T-helper 2 cell treated with Interferon-gamma antibody and Interleukin-4, amounts not matched to agents 5 μg/mL and 100 μg/mL, for 36 hours (primary cell): Measurements from ENCODE around the gene TPRN.

Source experiments
- DNase-seq: peaks from one replicate; pipeline ENCODE4 v3.0.0; 2021; ENCODE audit warnings: low spot score
- H3K27ac Mint-ChIP-seq: one replicate; pipeline ENCODE4 v1.8.0; 2021; ENCODE audit warnings: mild to moderate bottlenecking, mixed read lengths
- H3K27me3 Mint-ChIP-seq: one replicate; pipeline ENCODE4 v1.8.0; 2021; ENCODE audit warnings: low read depth, mixed read lengths
- H3K36me3 Mint-ChIP-seq: one replicate; pipeline ENCODE4 v1.8.0; 2021; ENCODE audit warnings: low read depth, mixed read lengths
- H3K4me1 Mint-ChIP-seq: one replicate; pipeline ENCODE4 v1.8.0; 2021; ENCODE audit warnings: low read depth, mixed read lengths
- H3K4me3 Mint-ChIP-seq: one replicate; pipeline ENCODE4 v1.8.0; 2022; ENCODE audit warnings: mild to moderate bottlenecking, moderate library complexity, mixed read lengths
- H3K9me3 Mint-ChIP-seq: one replicate; pipeline ENCODE4 v1.8.0; 2021; ENCODE audit warnings: mixed read lengths

Gene TPRN

DNA sequence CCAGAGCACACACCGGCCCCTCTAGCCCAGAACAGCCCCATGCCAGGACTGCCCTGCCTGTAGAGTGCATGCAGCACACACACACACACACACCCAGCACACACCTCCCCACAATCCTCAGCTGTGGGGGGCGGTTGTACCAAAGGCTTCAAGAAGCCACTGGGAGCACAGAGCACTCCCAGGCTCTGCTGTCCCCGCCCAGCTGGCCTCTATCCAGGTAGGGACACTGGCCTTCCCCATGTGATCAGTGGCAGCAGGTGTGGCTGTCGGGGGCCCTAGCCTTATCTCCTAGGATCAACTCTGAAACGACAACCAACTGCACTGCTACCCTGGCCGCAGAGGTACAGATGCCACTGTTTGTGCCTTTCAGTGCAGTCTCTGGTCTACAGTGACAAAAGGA lies 14.2 kb downstream of the TPRN start:
- no peaks in the 10 kb centered on the region for H3K9me3 Mint-ChIP-seq
- peaks cover 14% of the 10 kb centered on the region for H3K4me1 Mint-ChIP-seq

DNA sequence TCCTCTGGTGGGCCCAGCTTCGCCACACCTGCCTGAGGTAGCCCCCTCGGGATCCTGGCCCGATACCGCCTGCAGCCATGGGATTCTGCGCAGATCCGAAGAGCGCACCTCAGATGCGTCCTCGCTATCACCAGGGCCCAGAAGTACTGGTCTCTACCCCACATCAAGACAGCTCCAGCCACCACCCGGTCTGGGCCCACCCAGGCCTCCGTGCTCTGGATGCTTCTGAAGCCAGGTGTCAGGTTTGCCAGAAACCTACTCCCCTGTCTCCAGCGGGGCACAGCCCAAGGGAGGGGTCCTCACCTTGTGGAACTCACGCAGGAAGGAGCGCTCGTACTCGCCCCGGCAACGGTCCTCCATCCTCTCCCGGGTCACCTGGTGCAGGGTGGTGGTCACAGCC lies 14.6 kb downstream of the TPRN start:
- Mint-ChIP-seq H3K27ac (no peak overlapping the region), H3K27me3 (no peaks in the 10 kb centered on the region), H3K4me1 (peaks cover 14% of the 10 kb centered on the region), H3K4me3 (no peak overlapping the region), H3K36me3 (peaks cover 30% of the 10 kb centered on the region), H3K9me3 (no peaks in the 10 kb centered on the region)
- no peak for DNase-seq

More for the DNA sequence above, 14.2 kb downstream of the TPRN start:
- no peaks in the 10 kb centered on the region for H3K27me3 Mint-ChIP-seq
- H3K4me3 Mint-ChIP-seq = peak overlapping the region; percentile 93
- peak overlapping the region; percentile 39 for H3K27ac Mint-ChIP-seq
- peaks cover 35% of the 10 kb centered on the region for H3K36me3 Mint-ChIP-seq
- DNase-seq = no peak

DNA sequence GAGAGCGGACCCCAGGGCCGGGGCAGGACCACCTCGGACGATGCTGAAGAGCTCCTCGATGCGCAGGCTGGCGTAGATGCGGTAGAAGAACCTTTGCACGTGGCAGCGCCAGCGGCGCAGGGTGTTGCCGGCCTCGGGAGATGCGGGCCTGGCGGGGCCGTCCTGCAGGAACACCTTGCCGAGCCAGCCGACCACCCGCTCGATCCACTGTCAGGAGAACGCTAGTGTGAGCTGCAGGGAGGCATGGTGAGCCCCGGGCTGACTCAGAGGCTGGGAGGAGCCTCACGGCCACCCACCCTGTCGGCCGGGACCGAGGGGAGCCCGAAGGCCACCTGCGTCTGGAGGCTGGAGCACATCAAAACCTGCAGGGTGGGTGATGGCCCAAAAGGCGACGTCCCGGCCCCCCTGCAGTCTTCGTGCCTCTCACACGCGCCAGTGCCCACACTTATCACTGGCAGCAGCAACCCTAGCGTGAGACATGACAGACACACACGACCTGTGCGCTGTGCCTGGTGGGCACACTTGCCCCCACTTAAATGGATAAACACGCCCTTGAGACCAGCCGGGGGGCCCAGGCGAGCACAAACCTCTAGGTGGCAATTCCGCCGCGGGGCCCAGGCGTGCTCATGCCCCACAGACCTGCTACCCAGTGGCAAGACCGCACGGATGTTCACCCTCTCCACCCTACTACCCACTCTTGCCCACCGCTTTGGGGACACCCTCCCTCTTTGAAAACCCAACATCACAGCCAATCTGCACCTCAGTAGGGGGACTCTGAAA lies 15.5 kb downstream of the TPRN start:
- Mint-ChIP-seq H3K4me1 (peaks cover 13% of the 10 kb centered on the region), H3K27ac (no peak overlapping the region), H3K27me3 (no peaks in the 10 kb centered on the region), H3K9me3 (no peaks in the 10 kb centered on the region), H3K36me3 (peaks cover 25% of the 10 kb centered on the region), H3K4me3 (no peak overlapping the region)
- no peak for DNase-seq

DNA sequence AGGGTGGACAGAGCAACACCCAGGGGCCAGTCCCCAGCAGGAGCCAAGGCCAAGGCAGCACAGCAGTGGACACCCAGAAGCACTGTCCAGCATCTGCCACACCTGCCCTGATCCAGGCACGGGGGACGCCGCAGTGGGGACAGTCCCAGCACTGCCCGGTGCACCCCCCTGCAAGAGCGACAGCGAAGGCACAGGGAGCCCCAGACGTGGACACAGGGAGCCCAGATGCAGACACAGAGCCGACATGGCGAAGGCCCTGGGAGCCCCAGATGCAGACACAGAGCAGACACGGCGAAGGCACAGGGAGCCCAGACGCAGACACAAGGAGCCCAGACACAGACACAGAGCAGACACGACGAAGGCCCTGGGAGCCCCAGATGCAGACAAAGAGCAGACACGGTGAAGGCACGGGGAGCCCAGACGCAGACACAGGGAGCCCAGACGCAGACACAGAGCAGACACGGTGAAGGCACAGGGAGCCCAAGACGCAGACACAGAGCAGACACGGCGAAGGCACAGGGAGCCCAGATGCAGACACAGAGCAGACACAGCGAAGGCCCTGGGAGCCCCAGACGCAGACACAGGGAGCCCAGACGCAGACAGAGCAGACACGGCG lies 16.5 kb downstream of the TPRN start:
- no peak for DNase-seq
- H3K4me1 Mint-ChIP-seq = peaks cover 10% of the 10 kb centered on the region
- H3K4me3 Mint-ChIP-seq = no peak overlapping the region
- no peaks in the 10 kb centered on the region for H3K27me3 Mint-ChIP-seq
- H3K9me3 Mint-ChIP-seq = no peaks in the 10 kb centered on the region
- no peak overlapping the region for H3K27ac Mint-ChIP-seq
- peaks cover 23% of the 10 kb centered on the region for H3K36me3 Mint-ChIP-seq

- H3K36me3 Mint-ChIP-seq = peaks cover 21% of the 10 kb centered on the region
- H3K27me3 Mint-ChIP-seq = no peaks in the 10 kb centered on the region
- H3K4me3 Mint-ChIP-seq = no peak overlapping the region
- DNase-seq = no peak
- H3K9me3 Mint-ChIP-seq = no peaks in the 10 kb centered on the region
- H3K4me1 Mint-ChIP-seq = peaks cover 10% of the 10 kb centered on the region
- no peak overlapping the region for H3K27ac Mint-ChIP-seq
Observed at GRCh38 chr9:137182836-137183235, 17.7 kb downstream of the TPRN start.

- Mint-ChIP-seq H3K4me3 (no peak overlapping the region), H3K36me3 (peaks cover 21% of the 10 kb centered on the region), H3K27me3 (no peaks in the 10 kb centered on the region), H3K9me3 (no peaks in the 10 kb centered on the region), H3K4me1 (peaks cover under 1% of the 10 kb centered on the region), H3K27ac (no peak overlapping the region)
- no peak for DNase-seq
Observed at GRCh38 chr9:137181680-137182079, 18.9 kb downstream of the TPRN start.

GRCh38 chr9:137180491-137180890 lies 20.1 kb downstream of the TPRN start:
- no peaks in the 10 kb centered on the region for H3K27me3 Mint-ChIP-seq
- H3K27ac Mint-ChIP-seq = no peak overlapping the region
- H3K36me3 Mint-ChIP-seq = peaks cover 21% of the 10 kb centered on the region
- no peaks in the 10 kb centered on the region for H3K9me3 Mint-ChIP-seq
- H3K4me3 Mint-ChIP-seq = no peak overlapping the region
- no peak for DNase-seq
- H3K4me1 Mint-ChIP-seq = no peaks in the 10 kb centered on the region

GRCh38 chr9:137179761-137180160 lies 20.8 kb downstream of the TPRN start:
- no peak for DNase-seq
- Mint-ChIP-seq H3K9me3 (no peaks in the 10 kb centered on the region), H3K27ac (no peak overlapping the region), H3K4me1 (no peaks in the 10 kb centered on the region), H3K36me3 (peaks cover 21% of the 10 kb centered on the region), H3K27me3 (no peaks in the 10 kb centered on the region), H3K4me3 (no peak overlapping the region)

- Mint-ChIP-seq H3K36me3 (peaks cover 16% of the 10 kb centered on the region), H3K27ac (no peak overlapping the region), H3K4me1 (no peaks in the 10 kb centered on the region), H3K27me3 (no peaks in the 10 kb centered on the region), H3K9me3 (no peaks in the 10 kb centered on the region), H3K4me3 (no peak overlapping the region)
- no peak for DNase-seq
Observed at GRCh38 chr9:137178939-137179630, 21.5 kb downstream of the TPRN start.

- no peak overlapping the region for H3K27ac Mint-ChIP-seq
- H3K4me1 Mint-ChIP-seq = no peaks in the 10 kb centered on the region
- peaks cover 2% of the 10 kb centered on the region for H3K27me3 Mint-ChIP-seq
- no peak for DNase-seq
- no peaks in the 10 kb centered on the region for H3K9me3 Mint-ChIP-seq
- peaks cover 12% of the 10 kb centered on the region for H3K36me3 Mint-ChIP-seq
- H3K4me3 Mint-ChIP-seq = no peak overlapping the region
Observed at GRCh38 chr9:137178201-137178938, 22.2 kb downstream of the TPRN start.

GRCh38 chr9:137176302-137177182 lies 24.0 kb downstream of the TPRN start:
- DNase-seq = no peak
- H3K9me3 Mint-ChIP-seq = no peaks in the 10 kb centered on the region
- no peak overlapping the region for H3K27ac Mint-ChIP-seq
- no peak overlapping the region for H3K4me3 Mint-ChIP-seq
- H3K36me3 Mint-ChIP-seq = peaks cover 4% of the 10 kb centered on the region
- H3K27me3 Mint-ChIP-seq = peaks cover 9% of the 10 kb centered on the region
- no peaks in the 10 kb centered on the region for H3K4me1 Mint-ChIP-seq

DNA sequence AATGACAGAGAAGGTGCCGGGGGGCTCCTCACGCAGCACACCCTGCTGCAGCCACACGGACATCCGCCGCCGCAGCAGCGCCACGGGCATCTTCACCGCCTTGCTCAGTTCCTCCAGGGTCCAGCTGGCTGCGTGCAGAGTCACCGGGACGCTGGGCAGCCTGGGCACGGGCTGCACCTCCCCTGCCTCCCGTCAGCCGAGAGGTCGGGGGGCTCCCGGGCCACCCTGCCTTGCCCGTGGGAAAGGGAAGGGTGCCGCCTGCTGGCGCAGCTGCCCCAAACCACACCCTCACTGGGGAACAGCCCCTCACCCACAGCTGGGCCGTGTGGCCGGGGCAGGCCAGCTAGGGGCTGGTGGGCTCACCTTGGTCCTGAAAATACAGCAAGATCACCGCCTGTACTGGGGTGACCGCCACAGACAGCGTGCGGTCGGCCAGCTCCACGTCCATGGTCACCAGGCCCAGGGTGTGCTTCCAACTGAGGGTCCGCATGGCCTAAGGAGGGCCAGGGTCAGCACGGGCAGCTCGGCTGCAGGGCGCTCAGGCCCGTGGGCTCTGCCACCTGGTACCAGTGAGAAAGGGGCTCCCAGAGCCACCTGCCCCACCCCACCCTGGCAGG lies 25.1 kb downstream of the TPRN start:
- Mint-ChIP-seq H3K4me3 (no peak overlapping the region), H3K4me1 (no peaks in the 10 kb centered on the region), H3K36me3 (peaks cover 4% of the 10 kb centered on the region), H3K27ac (no peak overlapping the region), H3K9me3 (no peaks in the 10 kb centered on the region), H3K27me3 (peaks cover 17% of the 10 kb centered on the region)
- DNase-seq = no peak
